A549 (cell line): ENCODE results near the gene LARGE2. TPM values are rescaled to one million over a fixed set of nuclear protein-coding genes. Genes with fewer than 3 reads are reported as not detected.
A peak's percentile ranks its signal among the peaks of the same experiment; 100 is the strongest.

Experiments
- ATAC-seq, 2 experiments: fragments of 200-7000 bp in 1 of 2; fragments of >200 bp in 1 of 2; cut with Nextera tagmentation in 1 of 2; cut with Tn5 transposase in 1 of 2; 3 replicates each; pipeline versions ENCODE4 v1.8.0 to v1.9.1; 2018 to 2020; ENCODE audit warnings: mild to moderate bottlenecking in 1 of 2, moderate library complexity in 1 of 2
- CTCF ChIA-PET: fragments of 300-600 bp; sonication (Branson Sonifier 250); formaldehyde crosslinking; extraction: SDS; loops from one replicate; lab custom pipeline; 2021; ENCODE audit warnings: antibody characterized with exemption, inconsistent platforms; lab: Yijun Ruan, JAX
- POLR2A ChIA-PET: fragments of 350-600 bp; formaldehyde crosslinking; extraction: SDS; loops from one replicate; lab custom pipeline; 2021; ENCODE audit warnings: antibody characterized with exemption, inconsistent platforms; lab: Yijun Ruan, JAX
- DNase-seq, 2 experiments: peaks; one replicate each; pipeline versions ENCODE4 v3.0.0 to v3.0.0-alpha.2; 2011 to 2016; ENCODE audit warnings: low read depth in 1 of 2, low spot score in 1 of 2
- FAIRE-seq: peaks from 2 replicates; lab custom pipeline; 2011; peaks lifted over from hg19 to GRCh38; lab: Jason Lieb, UNC
- H3K27ac ChIP-seq, 2 experiments: fragments of >200 bp; sonication (Bioruptor Twin); formaldehyde crosslinking; 3 replicates each; pipeline ENCODE4 v1.5.1; 2016 to 2017
- H3K4me1 ChIP-seq: fragments of >200 bp; sonication (Bioruptor Twin); formaldehyde crosslinking; 3 replicates; pipeline ENCODE4 v1.6.1; 2016
- H3K4me2 ChIP-seq: fragments of >200 bp; sonication (Bioruptor Twin); formaldehyde crosslinking; 3 replicates; pipeline ENCODE4 v1.6.1; 2016
- H3K4me3 ChIP-seq: fragments of >200 bp; sonication (Bioruptor Twin); formaldehyde crosslinking; 3 replicates; pipeline ENCODE4 v1.5.1; 2016
- H3K9me3 ChIP-seq: fragments of >200 bp; sonication (Bioruptor Twin); formaldehyde crosslinking; 3 replicates; pipeline ENCODE4 v1.6.1; 2016
- BHLHE40 ChIP-seq: IDR thresholded peaks from 2 replicates; pipeline ENCODE4 v1.6.1; 2012; ENCODE audit warnings: low read depth, low read length, inconsistent platforms
- CEBPB ChIP-seq, 2 experiments: fragments of >200 bp in 1 of 2; sonication (Bioruptor Twin) in 1 of 2; formaldehyde crosslinking in 1 of 2; IDR thresholded peaks; 2 replicates each; pipeline ENCODE4 v1.6.1; 2012 to 2016
- CHD4 ChIP-seq: fragments of 200-600 bp; sonication (generic); IDR thresholded peaks from 2 replicates; pipeline ENCODE4 v1.6.1; 2016; ENCODE audit warnings: antibody characterized with exemption, mild to moderate bottlenecking, borderline replicate concordance
- EHF ChIP-seq: fragments of 250-450 bp; sonication (Bioruptor Pico); IDR thresholded peaks from 2 replicates; pipeline ENCODE4 v1.5.0; 2020; ENCODE audit warnings: mild to moderate bottlenecking
- EP300 ChIP-seq, 2 experiments: fragments of >200 bp; sonication (Bioruptor Twin); formaldehyde crosslinking; IDR thresholded peaks; 2 replicates in 1 of 2; 3 replicates in 1 of 2; pipeline ENCODE4 v1.6.1; 2016 to 2017
- FOSB ChIP-seq: fragments of 250-450 bp; sonication (Bioruptor Pico); IDR thresholded peaks from 2 replicates; pipeline ENCODE4 v1.5.0; 2020; ENCODE audit warnings: mild to moderate bottlenecking, moderate library complexity
- FOSL2 ChIP-seq, 2 experiments: fragments of 450-650 bp in 1 of 2; fragments of >200 bp in 1 of 2; sonication (Bioruptor Twin) in 1 of 2; formaldehyde crosslinking; IDR thresholded peaks; 2 replicates each; pipeline versions ENCODE4 v1.5.0 to v1.6.1; 2016 to 2020; ENCODE audit warnings: mild to moderate bottlenecking in 1 of 2, moderate library complexity in 1 of 2
- HOXA7 ChIP-seq: fragments of 250-450 bp; sonication (Bioruptor Pico); IDR thresholded peaks from 2 replicates; pipeline ENCODE4 v1.5.0; 2020; ENCODE audit warnings: mild to moderate bottlenecking, moderate library complexity
- HOXB13 ChIP-seq: fragments of 250-450 bp; sonication (Bioruptor Pico); IDR thresholded peaks from 2 replicates; pipeline ENCODE4 v1.5.0; 2020; ENCODE audit warnings: low read depth, mild to moderate bottlenecking, moderate library complexity
- JUN ChIP-seq, 2 experiments: fragments of >200 bp; sonication (Bioruptor Twin); formaldehyde crosslinking; IDR thresholded peaks; 2 replicates in 1 of 2; 3 replicates in 1 of 2; pipeline ENCODE4 v1.6.1; 2016 to 2017
- KDM1A ChIP-seq: fragments of 200-600 bp; sonication (generic); IDR thresholded peaks from 2 replicates; pipeline ENCODE4 v1.6.1; 2016; ENCODE audit warnings: low read depth, mild to moderate bottlenecking
- KDM5A ChIP-seq: fragments of 200-600 bp; sonication (generic); IDR thresholded peaks from 2 replicates; pipeline ENCODE4 v1.6.1; 2016; ENCODE audit warnings: antibody characterized with exemption, mild to moderate bottlenecking
- MAFK ChIP-seq: fragments of 450-650 bp; IDR thresholded peaks from 2 replicates; pipeline ENCODE4 v1.6.1; 2014; ENCODE audit not compliant: partially characterized antibody
- MAZ ChIP-seq: fragments of 150-350 bp; IDR thresholded peaks from 2 replicates; pipeline ENCODE4 v1.6.1; 2014; ENCODE audit warnings: antibody characterized with exemption, low read depth, low read length, borderline replicate concordance
- NFE2L2 ChIP-seq: fragments of 150-350 bp; conservative IDR thresholded peaks from 2 replicates; pipeline ENCODE4 v1.6.1; 2014; ENCODE audit warnings: low read length
- NPAS2 ChIP-seq: fragments of 250-450 bp; sonication (Bioruptor Pico); IDR thresholded peaks from 2 replicates; pipeline ENCODE4 v1.8.0; 2022; ENCODE audit warnings: mild to moderate bottlenecking, moderate library complexity, borderline replicate concordance
- NR3C1 ChIP-seq: fragments of >200 bp; sonication (Bioruptor Twin); formaldehyde crosslinking; IDR thresholded peaks from 3 replicates; pipeline ENCODE4 v1.6.1; 2017
- POLR2AphosphoS2 ChIP-seq: conservative IDR thresholded peaks from 2 replicates; pipeline ENCODE4 v1.6.1; 2012; ENCODE audit warnings: low read length, improper control_type of control experiment, inconsistent platforms
- RARB ChIP-seq: fragments of 250-450 bp; sonication (Bioruptor Pico); IDR thresholded peaks from 2 replicates; pipeline ENCODE4 v1.8.0; 2021; ENCODE audit warnings: mild to moderate bottlenecking, moderate library complexity
- SMC3 ChIP-seq: fragments of >200 bp; sonication (Bioruptor Twin); formaldehyde crosslinking; IDR thresholded peaks from 3 replicates; pipeline ENCODE4 v1.6.1; 2018; ENCODE audit warnings: inconsistent platforms
- SREBF2 ChIP-seq: fragments of 450-650 bp; IDR thresholded peaks from 2 replicates; pipeline ENCODE4 v1.6.1; 2014; ENCODE audit warnings: mild to moderate bottlenecking, moderate library complexity
- ZC3H11A ChIP-seq: fragments of 450-650 bp; IDR thresholded peaks from 2 replicates; pipeline ENCODE4 v1.6.1; 2014; ENCODE audit warnings: antibody characterized with exemption, mild to moderate bottlenecking
- ZFP36 ChIP-seq: fragments of 450-650 bp; IDR thresholded peaks from 2 replicates; pipeline ENCODE4 v1.6.1; 2014; ENCODE audit warnings: borderline replicate concordance; ENCODE audit not compliant: partially characterized antibody
- ZNF302 ChIP-seq: fragments of 250-450 bp; sonication (Bioruptor Pico); IDR thresholded peaks from 2 replicates; pipeline ENCODE4 v1.9.0; 2021; ENCODE audit warnings: inconsistent platforms, mild to moderate bottlenecking, moderate library complexity
- WGBS: methylation state at CpG from one replicate; pipeline ENCODE4 v1.1.6; 2017; ENCODE audit errors: missing lambda C conversion rate; 5-methylcytosine and 5-hydroxymethylcytosine counted together
- polyA plus RNA-seq, 4 experiments: library from polyadenylated mRNA; depleted of rRNA in 3 of 4; stranded (reverse); fragments of >200 nt; fragmentation: RNase III in 1 of 4; extraction: RNeasy Plus Mini Kit Qiagen cat#74134 plus additional on column Dnase treatment in 1 of 4; gene quantifications; 2 replicates in 3 of 4; 3 replicates in 1 of 4; pipeline ENCODE4 v1.2.3, GENCODE V29; 2011 to 2017
- TF ChIP-seq, protein P1 (sequence below): fragments of >200 bp; sonication (Bioruptor Twin); formaldehyde crosslinking; IDR thresholded peaks from 3 replicates; pipeline ENCODE4 v1.6.1; 2016
- TF ChIP-seq, protein P2 (sequence below): fragments of 150-350 bp; IDR thresholded peaks from 2 replicates; pipeline ENCODE4 v1.6.1; 2014; ENCODE audit warnings: low read depth, mild to moderate bottlenecking, low read length
- TF ChIP-seq, protein P3 (sequence below): fragments of 250-450 bp; sonication (Bioruptor Pico); IDR thresholded peaks from 2 replicates; pipeline ENCODE4 v1.5.0; 2020; ENCODE audit warnings: low read depth, mild to moderate bottlenecking, moderate library complexity

The LARGE2 gene
- polyA plus RNA-seq, 2 of the 4 experiments (the other 2 are of a cell fraction) = 0.97 to 2.3 TPM

DNA sequence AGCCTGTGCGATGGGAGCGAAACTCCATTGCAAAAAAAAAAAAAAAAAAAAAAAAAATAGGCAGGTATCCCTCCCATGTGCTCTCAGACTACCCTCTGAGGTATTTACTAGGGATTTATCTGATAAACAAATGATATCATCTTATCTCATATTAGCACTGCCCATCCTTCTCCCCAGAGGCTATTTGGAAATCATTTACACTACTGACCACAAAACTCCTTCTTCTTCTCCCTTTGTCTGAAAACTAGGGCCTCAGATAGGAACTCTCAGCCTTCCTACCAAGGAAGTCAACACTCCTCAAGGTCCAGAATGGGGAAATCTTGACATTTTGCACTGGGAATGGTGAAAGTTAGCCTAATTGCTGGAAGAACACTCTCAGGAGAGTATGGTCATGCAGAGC is 46.4 kb downstream of the LARGE2 start:
- ATAC-seq (no peak), FAIRE-seq (no peak), DNase-seq (no peak)
- ChIA-PET CTCF (interaction anchor here (0.8 to 1.9 kb wide), 3 partner anchors 11 to 38 kb away, joined by 4 to 9 read pairs (median 5); no protein-coding TSS in a partner anchor), POLR2A (no interaction called here)
- H3K4me3 ChIP-seq = no peak overlapping the region
- H3K27ac ChIP-seq = no peak overlapping the region
- H3K4me2 ChIP-seq = no peak overlapping the region
- TF ChIP-seq ZFP36 (no peak), SREBF2 (no peak), EHF (CRISPR knock-in tag) (no peak), BHLHE40 (no peak), POLR2AphosphoS2 (no peak), MAFK (no peak), KDM1A (no peak), CEBPB (IDR thresholded peaks at IDR 0.05) (no peak), NFE2L2 (no peak), FOSL2 (IDR thresholded peaks at IDR 0.05) (no peak), FOSL2 (CRISPR knock-in tag; IDR thresholded peaks at IDR 0.05) (no peak), CHD4 (no peak), ZNF302 (CRISPR knock-in tag) (no peak), FOSB (CRISPR knock-in tag) (no peak), SMC3 (no peak)
- TF ChIP-seq, protein P1, sequence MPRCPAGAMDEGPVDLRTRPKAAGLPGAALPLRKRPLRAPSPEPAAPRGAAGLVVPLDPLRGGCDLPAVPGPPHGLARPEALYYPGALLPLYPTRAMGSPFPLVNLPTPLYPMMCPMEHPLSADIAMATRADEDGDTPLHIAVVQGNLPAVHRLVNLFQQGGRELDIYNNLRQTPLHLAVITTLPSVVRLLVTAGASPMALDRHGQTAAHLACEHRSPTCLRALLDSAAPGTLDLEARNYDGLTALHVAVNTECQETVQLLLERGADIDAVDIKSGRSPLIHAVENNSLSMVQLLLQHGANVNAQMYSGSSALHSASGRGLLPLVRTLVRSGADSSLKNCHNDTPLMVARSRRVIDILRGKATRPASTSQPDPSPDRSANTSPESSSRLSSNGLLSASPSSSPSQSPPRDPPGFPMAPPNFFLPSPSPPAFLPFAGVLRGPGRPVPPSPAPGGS = no peak
- TF ChIP-seq, protein P2, sequence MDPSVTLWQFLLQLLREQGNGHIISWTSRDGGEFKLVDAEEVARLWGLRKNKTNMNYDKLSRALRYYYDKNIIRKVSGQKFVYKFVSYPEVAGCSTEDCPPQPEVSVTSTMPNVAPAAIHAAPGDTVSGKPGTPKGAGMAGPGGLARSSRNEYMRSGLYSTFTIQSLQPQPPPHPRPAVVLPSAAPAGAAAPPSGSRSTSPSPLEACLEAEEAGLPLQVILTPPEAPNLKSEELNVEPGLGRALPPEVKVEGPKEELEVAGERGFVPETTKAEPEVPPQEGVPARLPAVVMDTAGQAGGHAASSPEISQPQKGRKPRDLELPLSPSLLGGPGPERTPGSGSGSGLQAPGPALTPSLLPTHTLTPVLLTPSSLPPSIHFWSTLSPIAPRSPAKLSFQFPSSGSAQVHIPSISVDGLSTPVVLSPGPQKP = no peak
- TF ChIP-seq, protein P3, sequence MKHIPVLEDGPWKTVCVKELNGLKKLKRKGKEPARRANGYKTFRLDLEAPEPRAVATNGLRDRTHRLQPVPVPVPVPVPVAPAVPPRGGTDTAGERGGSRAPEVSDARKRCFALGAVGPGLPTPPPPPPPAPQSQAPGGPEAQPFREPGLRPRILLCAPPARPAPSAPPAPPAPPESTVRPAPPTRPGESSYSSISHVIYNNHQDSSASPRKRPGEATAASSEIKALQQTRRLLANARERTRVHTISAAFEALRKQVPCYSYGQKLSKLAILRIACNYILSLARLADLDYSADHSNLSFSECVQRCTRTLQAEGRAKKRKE = no peak
- no peaks in the 10 kb centered on the region for H3K9me3 ChIP-seq
- 90% methylated on average over 2 of the region's 2 CpGs for WGBS
- no peaks in the 10 kb centered on the region for H3K4me1 ChIP-seq

DNA sequence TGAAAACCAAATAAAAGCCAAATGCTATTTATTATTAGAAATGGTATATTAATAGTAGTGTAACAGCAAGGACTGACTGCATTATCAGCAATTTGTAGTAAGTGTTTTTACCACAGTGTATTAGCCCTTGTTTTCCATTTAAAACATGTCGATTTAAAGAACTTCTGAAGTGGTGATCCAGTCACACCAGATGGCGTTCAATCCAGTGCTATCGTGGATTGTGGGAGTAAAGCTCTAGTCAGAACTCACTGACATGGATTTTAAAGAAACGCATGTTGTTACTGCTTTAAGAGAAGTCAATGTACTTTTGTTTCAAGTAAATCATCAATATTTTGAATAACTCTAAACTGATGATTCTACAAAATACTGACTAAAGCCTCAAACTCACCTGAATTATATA is 51.1 kb downstream of the LARGE2 start:
- no peak overlapping the region for H3K4me3 ChIP-seq
- FAIRE-seq (peak; percentile 36), DNase-seq (no peak), ATAC-seq (no peak)
- ChIA-PET POLR2A (no interaction called here), CTCF (interaction anchor here (1.4 to 1.8 kb wide), 2 partner anchors 8 to 9 kb away, joined by 3 to 8 read pairs; no protein-coding TSS in a partner anchor)
- no peak overlapping the region for H3K4me2 ChIP-seq
- no peaks in the 10 kb centered on the region for H3K9me3 ChIP-seq
- no peaks in the 10 kb centered on the region for H3K4me1 ChIP-seq
- whole genome bisulfite sequencing = 96% methylated on average over 4 of the region's 4 CpGs
- TF ChIP-seq NPAS2 (no peak), MAFK (peak; percentile 30), HOXB13 (no peak), JUN (IDR thresholded peaks at IDR 0.05) (no peak)
- no peak overlapping the region for H3K27ac ChIP-seq

DNA sequence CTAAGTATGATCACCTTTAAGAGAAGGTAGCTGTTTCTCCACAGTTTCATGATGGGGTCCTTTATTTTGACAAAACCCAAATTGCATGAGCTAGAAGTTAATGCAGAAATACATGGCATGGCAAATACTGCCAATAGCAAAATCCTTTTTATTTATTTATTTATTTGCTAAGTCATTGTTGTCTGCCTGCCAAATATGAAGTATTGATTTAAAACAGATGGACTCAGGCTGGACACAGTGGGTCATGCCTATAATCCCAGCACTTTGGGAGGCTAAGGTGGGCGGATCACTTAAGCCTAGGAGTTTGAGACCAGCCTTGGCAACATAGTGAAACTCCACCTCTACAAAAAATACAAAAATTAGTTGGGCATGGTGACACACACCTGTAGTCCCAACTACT is 52.4 kb downstream of the LARGE2 start:
- DNase-seq = no peak
- Histone ChIP-seq H3K4me1 (no peaks in the 10 kb centered on the region), H3K4me2 (no peak overlapping the region), H3K4me3 (no peak overlapping the region), H3K27ac (no peak overlapping the region), H3K9me3 (no peaks in the 10 kb centered on the region)
- FAIRE-seq = no peak
- POLR2A ChIA-PET = no interaction called here
- WGBS = 100% methylated on average over 1 of the region's 1 CpG
- CTCF ChIA-PET = interaction anchor here (1.8 kb wide), 1 partner anchor 10 kb away, joined by 8 read pairs; no protein-coding TSS in a partner anchor
- ATAC-seq = no peak
- TF ChIP-seq ZNF302 (CRISPR knock-in tag) = no peak
- no peak for TF ChIP-seq EP300 (IDR thresholded peaks at IDR 0.05)
- no peak for TF ChIP-seq NFE2L2
- TF ChIP-seq KDM5A = no peak
- TF ChIP-seq HOXB13 = no peak
- TF ChIP-seq RARB (CRISPR knock-in tag) = no peak
- TF ChIP-seq BHLHE40 = no peak
- no peak for TF ChIP-seq HOXA7 (CRISPR knock-in tag)
- no peak for TF ChIP-seq ZC3H11A
- no peak for TF ChIP-seq NR3C1
- no peak for TF ChIP-seq MAZ
- TF ChIP-seq, protein P2 = no peak
- no peak for TF ChIP-seq MAFK
- no peak for TF ChIP-seq ZFP36
- TF ChIP-seq, protein P1 = no peak
